Measurements from ENCODE around the gene MRPL30. TPM values are rescaled to one million over a fixed set of nuclear protein-coding genes. Genes with fewer than 3 reads are reported as not detected.
"Not testable (repeated sequence)": the region's sequence is repeated elsewhere in the genome, so short reads cannot be mapped to it uniquely, and the experiment has no call there.

MRPL30 gene
- total RNA-seq (ENCODE audit: unreplicated experiment): 40.2 TPM
- long read RNA-seq, transcript MRPL30-201 (6 exons, 2,605 nt): major isoform, 16 of 20 reads
- long read RNA-seq, partial matches to known transcripts: 0 of 20 reads
- long read RNA-seq, other reads (novel, unspliced or antisense): 4 of 20 reads

DNA sequence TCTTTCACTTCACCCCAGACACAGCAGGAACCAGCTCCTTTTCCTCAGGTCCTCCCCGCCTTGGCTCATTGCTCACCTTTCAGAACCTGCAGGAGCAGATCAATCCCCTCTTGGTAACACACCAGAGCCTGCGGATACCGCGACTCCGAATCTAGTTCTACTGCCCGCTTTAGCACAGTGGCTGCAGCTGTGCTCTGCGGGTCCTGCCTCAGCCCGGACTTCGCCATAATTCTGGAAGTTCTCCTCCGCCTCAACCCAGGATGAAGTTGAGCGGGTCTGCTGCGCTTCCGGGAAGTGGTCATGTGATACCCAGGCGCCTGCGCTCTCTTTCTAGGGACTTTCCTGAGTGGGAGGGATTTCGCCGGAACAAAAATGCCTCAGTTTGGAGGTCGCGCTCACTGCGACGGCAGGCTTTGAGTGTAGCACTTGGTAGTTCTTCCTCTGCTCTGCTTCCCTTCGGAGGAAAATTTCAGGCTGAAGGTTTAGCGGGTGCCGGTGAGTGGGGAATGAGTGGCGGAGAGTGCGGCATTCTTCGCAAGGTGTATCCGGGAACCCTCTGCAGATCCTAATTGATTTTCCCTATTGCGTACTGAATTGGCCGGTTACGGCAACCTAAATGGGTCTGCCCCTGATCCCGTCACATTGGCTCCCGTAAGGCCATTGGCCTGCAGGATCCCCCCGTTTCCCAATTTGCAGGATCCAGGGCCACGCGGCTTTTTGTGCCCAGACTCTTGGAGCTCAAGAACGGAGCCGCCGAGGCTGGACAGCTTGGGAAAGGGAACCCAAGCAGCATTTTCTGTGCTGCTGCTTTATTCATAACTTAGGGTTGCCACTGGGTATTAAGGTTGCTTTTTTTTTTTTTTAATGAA, at the start of gene MRPL30, which contains the start of gene MITD1:
Gene MRPL30 (plus strand): TSS at position 430 of the 869 bp plus-strand sequence. CDS start 5,020 bp downstream, outside the sequence.
Gene MITD1 (minus strand): TSS at position 304 of the 869 bp plus-strand sequence. CDS start 77 bp downstream, at position 227.
- H3K27me3 Mint-ChIP-seq (ENCODE audit: unreplicated experiment): peaks cover 2% of the 10 kb centered on the region
- TF ChIP-seq, protein P1, sequence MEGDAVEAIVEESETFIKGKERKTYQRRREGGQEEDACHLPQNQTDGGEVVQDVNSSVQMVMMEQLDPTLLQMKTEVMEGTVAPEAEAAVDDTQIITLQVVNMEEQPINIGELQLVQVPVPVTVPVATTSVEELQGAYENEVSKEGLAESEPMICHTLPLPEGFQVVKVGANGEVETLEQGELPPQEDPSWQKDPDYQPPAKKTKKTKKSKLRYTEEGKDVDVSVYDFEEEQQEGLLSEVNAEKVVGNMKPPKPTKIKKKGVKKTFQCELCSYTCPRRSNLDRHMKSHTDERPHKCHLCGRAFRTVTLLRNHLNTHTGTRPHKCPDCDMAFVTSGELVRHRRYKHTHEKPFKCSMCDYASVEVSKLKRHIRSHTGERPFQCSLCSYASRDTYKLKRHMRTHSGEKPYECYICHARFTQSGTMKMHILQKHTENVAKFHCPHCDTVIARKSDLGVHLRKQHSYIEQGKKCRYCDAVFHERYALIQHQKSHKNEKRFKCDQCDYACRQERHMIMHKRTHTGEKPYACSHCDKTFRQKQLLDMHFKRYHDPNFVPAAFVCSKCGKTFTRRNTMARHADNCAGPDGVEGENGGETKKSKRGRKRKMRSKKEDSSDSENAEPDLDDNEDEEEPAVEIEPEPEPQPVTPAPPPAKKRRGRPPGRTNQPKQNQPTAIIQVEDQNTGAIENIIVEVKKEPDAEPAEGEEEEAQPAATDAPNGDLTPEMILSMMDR (IDR thresholded peaks at IDR 0.05; ENCODE audit: partially characterized antibody, unreplicated experiment): no peak
- peak; percentile 87 for DNase-seq
- H3K9me3 Mint-ChIP-seq (ENCODE audit: unreplicated experiment): peaks cover 4% of the 10 kb centered on the region
- peak within 1 kb of the TSS; percentile 89 for H3K27ac Mint-ChIP-seq (ENCODE audit: unreplicated experiment)
- peaks cover 9% of the 10 kb centered on the region for H3K4me1 Mint-ChIP-seq (ENCODE audit: low read depth, unreplicated experiment)
- peak within 1 kb of the TSS; percentile 99 for H3K4me3 Mint-ChIP-seq (ENCODE audit: unreplicated experiment)
- no peaks in the 10 kb centered on the region for H3K36me3 Mint-ChIP-seq (ENCODE audit: unreplicated experiment)

DNA sequence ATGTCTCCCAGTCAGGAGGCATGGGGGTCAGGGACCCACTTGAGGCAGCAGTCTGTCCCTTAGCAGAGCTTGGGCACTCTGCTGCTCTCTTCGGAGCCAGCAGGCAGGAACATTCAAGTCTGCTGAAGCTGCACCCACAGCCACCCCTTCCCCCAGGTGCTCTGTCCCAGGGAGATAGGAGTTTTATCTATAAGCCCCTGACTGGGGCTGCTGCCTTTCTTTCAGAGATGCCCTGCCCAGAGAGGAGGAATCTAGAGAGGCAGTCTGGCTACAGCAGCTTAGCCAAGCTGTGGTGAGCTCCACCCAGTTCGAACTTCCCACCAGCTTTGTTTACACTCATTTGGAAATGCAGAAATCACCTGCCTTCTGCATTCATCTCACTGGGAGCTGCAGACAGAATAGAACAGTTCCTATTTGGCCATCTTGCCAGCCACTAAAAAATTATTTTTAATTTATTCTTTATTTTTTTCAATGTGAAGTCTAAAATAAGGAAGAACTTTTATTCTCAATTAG, 45.9 kb upstream of the MRPL30 start:
- H3K9me3 Mint-ChIP-seq (ENCODE audit: unreplicated experiment): peaks cover 12% of the 10 kb centered on the region
- not testable (repeated sequence) for H3K27me3 Mint-ChIP-seq (ENCODE audit: unreplicated experiment); H3K4me1 Mint-ChIP-seq (ENCODE audit: low read depth, unreplicated experiment)

DNA sequence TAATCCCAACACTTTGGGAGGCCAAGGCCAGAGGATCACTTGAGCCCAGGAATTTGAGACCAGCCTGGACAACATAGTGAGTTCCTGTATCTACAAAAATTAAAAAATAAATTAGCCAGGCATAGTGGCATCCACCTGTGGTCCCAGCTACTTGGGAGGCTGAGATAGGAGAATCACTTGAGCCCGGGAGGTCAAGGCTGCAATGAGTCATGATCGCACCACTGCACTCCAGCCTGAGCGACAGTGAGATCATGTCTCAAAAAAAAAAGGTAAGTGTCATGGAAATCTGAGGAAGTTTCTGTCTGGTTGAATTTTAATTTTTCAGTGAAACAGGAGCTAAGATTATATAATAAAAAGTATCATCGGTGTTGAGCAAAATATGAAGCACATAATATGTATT, 42.0 kb upstream of the MRPL30 start:
- Mint-ChIP-seq H3K4me1 (ENCODE audit: low read depth, unreplicated experiment) (no peaks in the 10 kb centered on the region), H3K36me3 (ENCODE audit: unreplicated experiment) (peaks cover 8% of the 10 kb centered on the region), H3K9me3 (ENCODE audit: unreplicated experiment) (peaks cover 2% of the 10 kb centered on the region), H3K4me3 (ENCODE audit: unreplicated experiment) (no peak overlapping the region), H3K27me3 (ENCODE audit: unreplicated experiment) (peaks cover 3% of the 10 kb centered on the region), H3K27ac (ENCODE audit: unreplicated experiment) (no peak overlapping the region)
- TF ChIP-seq, protein P1 (IDR thresholded peaks at IDR 0.05; ENCODE audit: partially characterized antibody, unreplicated experiment): no peak
- no peak for DNase-seq

More for the DNA sequence above, 45.9 kb upstream of the MRPL30 start:
- H3K27ac Mint-ChIP-seq (ENCODE audit: unreplicated experiment); DNase-seq; H3K4me3 Mint-ChIP-seq (ENCODE audit: unreplicated experiment): not testable (repeated sequence)
- H3K36me3 Mint-ChIP-seq (ENCODE audit: unreplicated experiment): peaks cover 22% of the 10 kb centered on the region

DNA sequence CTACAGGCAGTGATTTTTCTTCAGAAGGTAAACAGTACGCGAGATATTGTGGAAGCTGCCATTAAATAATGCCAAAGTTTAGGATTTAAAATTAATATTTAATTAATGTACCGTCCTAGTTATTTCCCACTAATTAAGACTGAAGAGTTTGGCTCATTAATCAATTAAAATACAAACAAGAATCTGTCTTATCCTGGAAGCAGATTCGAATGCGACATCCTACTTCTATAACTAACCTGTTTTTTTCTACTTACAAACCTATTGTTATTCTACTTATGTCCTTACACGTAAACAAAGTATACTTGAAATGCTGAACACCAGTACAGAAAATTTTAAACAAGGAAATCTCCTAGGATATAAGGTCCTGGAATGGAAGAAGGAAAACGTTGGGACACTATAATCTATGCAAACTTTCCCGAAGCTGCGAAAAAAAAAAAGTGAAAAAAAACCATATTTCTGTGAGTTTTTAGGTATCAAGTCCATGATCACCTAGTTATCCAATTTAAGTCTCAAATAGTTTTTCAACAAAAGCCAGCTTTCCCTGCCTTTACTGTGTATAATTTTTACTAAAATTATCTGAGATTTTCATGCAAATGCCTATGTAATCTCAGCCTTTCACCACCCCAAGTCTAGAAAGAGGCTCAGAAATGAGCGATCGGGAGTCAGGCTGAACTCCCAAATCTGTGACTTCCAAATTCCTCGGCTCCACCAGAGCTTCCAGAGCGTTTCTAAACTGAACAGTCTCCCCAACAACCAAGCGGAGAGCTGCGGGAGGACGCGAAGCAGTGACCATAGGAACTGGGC, 40.7 kb upstream of the MRPL30 start:
- H3K27ac Mint-ChIP-seq (ENCODE audit: unreplicated experiment): peak overlapping the region; percentile 66

DNA sequence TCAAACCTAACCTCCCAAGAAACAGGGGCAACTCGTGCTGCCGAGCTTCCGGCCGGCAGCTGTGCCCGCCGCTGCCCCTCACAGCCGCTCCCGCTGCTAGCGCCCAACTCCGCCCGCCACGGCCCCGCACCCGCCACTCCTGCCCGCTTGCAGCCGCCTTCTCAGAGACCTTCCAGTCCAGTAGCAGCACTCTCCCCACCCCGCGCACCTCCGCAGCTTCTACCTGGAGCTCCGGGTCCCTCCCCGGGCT, 40.2 kb upstream of the MRPL30 start:
- Mint-ChIP-seq H3K27ac (ENCODE audit: unreplicated experiment) (peak overlapping the region; percentile 66), H3K4me1 (ENCODE audit: low read depth, unreplicated experiment) (no peaks in the 10 kb centered on the region), H3K36me3 (ENCODE audit: unreplicated experiment) (no peaks in the 10 kb centered on the region)

More for the DNA sequence above, 40.7 kb upstream of the MRPL30 start:
- TF ChIP-seq, protein P1 (IDR thresholded peaks at IDR 0.05; ENCODE audit: partially characterized antibody, unreplicated experiment): no peak
- H3K9me3 Mint-ChIP-seq (ENCODE audit: unreplicated experiment): no peaks in the 10 kb centered on the region
- no peak for DNase-seq
- peak overlapping the region; percentile 94 for H3K4me3 Mint-ChIP-seq (ENCODE audit: unreplicated experiment)
- H3K4me1 Mint-ChIP-seq (ENCODE audit: low read depth, unreplicated experiment): no peaks in the 10 kb centered on the region
- H3K27me3 Mint-ChIP-seq (ENCODE audit: unreplicated experiment): peaks cover 3% of the 10 kb centered on the region
- H3K36me3 Mint-ChIP-seq (ENCODE audit: unreplicated experiment): no peaks in the 10 kb centered on the region

More for the DNA sequence above, 40.2 kb upstream of the MRPL30 start:
- Mint-ChIP-seq H3K4me3 (ENCODE audit: unreplicated experiment) (peak overlapping the region; percentile 94), H3K27me3 (ENCODE audit: unreplicated experiment) (peaks cover 3% of the 10 kb centered on the region), H3K9me3 (ENCODE audit: unreplicated experiment) (no peaks in the 10 kb centered on the region)
- DNase-seq: no peak
- TF ChIP-seq, protein P1 (IDR thresholded peaks at IDR 0.05; ENCODE audit: partially characterized antibody, unreplicated experiment): no peak
